HG02852 (cell line): ENCODE data around the gene ABCC8.
A peak's percentile ranks its signal among the peaks of the same experiment; 100 is the strongest.

Experiments used
- ATAC-seq: cut with Tn5 transposase; IDR thresholded peaks from one replicate; pipeline ENCODE4 v1.9.1; 2021; ENCODE audit warnings: mild to moderate bottlenecking, moderate library complexity; ENCODE audit not compliant: unreplicated experiment

Gene ABCC8

GRCh38 chr11:17354601-17354991, 122.0 kb downstream of the ABCC8 start:
- ATAC-seq: no peak

- ATAC-seq: no peak
Measured at GRCh38 chr11:17353821-17354600, 122.6 kb downstream of the ABCC8 start.

GRCh38 chr11:17352950-17353820, 123.5 kb downstream of the ABCC8 start:
- ATAC-seq: peak; percentile 44

- peak; percentile 34 for ATAC-seq
Measured at GRCh38 chr11:17351510-17352176, 125.0 kb downstream of the ABCC8 start, which contains the start of gene NCR3LG1. NCR3LG1 (plus strand) TSS chr11:17351800; CDS start chr11:17351970, 170 bp downstream.

GRCh38 chr11:17351172-17351509, 125.5 kb downstream of the ABCC8 start:
- no peak for ATAC-seq

- ATAC-seq: no peak
Measured at GRCh38 chr11:17350455-17351171, 126.0 kb downstream of the ABCC8 start.

- no peak for ATAC-seq
Measured at GRCh38 chr11:17347676-17348075, 129.0 kb downstream of the ABCC8 start.

- no peak for ATAC-seq
Measured at GRCh38 chr11:17343907-17344306, 132.7 kb downstream of the ABCC8 start.

- ATAC-seq: no peak
Measured at GRCh38 chr11:17343257-17343656, 133.4 kb downstream of the ABCC8 start.
